ENCODE results near the gene CCT3. TPM values are rescaled to one million over a fixed set of nuclear protein-coding genes. Genes with fewer than 3 reads are reported as not detected.
A peak's percentile ranks its signal among the peaks of the same experiment; 100 is the strongest.

The CCT3 gene
- total RNA-seq, 1 donor from 2014 or later = 360 TPM

DNA sequence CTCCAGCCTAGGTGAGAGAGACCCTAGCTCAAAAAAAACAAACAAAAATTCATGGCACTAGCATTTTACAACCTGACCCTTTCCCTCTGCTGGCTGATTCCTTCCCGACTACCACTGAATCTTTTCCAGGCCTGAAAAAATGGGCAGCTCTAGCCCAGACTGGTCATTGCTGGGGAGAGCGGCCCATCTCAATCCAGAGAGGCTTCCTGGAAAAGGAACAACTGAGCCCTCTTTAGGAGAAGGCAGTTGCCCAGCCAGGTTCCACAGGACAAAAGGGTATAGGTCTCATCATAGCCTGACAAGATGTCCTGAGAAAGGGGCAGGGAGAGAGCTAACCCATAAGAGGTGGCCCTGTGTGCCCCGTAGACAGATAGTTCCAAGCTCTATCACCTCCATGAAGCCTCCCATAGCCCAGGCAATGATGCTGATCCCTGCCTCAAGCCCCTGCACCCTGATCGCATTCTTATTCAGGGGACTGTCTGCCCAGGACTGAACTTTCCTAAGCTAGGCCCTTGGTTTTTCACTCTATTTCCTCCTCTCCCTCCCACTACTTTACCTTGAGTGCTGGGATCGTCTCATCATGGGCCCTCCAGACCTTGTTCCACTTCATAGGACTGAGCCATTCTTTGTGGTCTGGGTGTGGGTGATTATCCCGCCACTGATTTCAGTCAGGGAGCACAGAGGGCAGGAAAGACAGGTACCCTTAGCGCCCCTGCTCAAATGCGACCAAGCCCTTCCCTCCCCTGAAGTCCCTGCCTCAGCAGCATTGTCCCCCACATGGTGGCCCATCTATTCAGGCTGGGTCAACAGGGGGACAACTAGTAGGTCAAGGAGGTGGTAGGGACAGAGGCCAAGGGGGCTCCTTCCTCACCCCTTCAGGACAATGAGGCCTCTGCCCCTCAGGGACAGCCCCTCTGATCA, 49.1 kb upstream of the CCT3 start:
- no peaks in the 10 kb centered on the region for H3K4me1 Mint-ChIP-seq (ENCODE audit: low read depth, unreplicated experiment)
- Histone ChIP-seq H3K4me2 (ENCODE audit: low read length) (no peak overlapping the region), H3K36me3 (ENCODE audit: insufficient read depth, low read length) (no peaks in the 10 kb centered on the region), H2AFZ (ENCODE audit: low read depth, low read length) (no peak overlapping the region), H3K4me1 (ENCODE audit: insufficient read depth, low read length) (peaks cover 3% of the 10 kb centered on the region), H3K9ac (ENCODE audit: low read length) (no peak overlapping the region), H3K79me2 (ENCODE audit: insufficient read depth, low read length) (no peaks in the 10 kb centered on the region), H3K4me3 (ENCODE audit: insufficient read depth, low read depth, low read length) (no peak overlapping the region), H3K27me3 (ENCODE audit: insufficient read depth, low read length) (peaks cover 26% of the 10 kb centered on the region), H3K27ac (ENCODE audit: low read depth, low read length) (no peak overlapping the region), H3K9me3 (ENCODE audit: insufficient read depth, low read depth, low read length) (no peaks in the 10 kb centered on the region), H4K20me1 (ENCODE audit: insufficient read depth, low read length) (no peaks in the 10 kb centered on the region)
- H3K9me3 Mint-ChIP-seq (ENCODE audit: unreplicated experiment) = no peaks in the 10 kb centered on the region
- no peak for TF ChIP-seq EZH2 (IDR thresholded peaks at IDR 0.05; ENCODE audit: insufficient read depth, low read length)
- TF ChIP-seq, protein P1, sequence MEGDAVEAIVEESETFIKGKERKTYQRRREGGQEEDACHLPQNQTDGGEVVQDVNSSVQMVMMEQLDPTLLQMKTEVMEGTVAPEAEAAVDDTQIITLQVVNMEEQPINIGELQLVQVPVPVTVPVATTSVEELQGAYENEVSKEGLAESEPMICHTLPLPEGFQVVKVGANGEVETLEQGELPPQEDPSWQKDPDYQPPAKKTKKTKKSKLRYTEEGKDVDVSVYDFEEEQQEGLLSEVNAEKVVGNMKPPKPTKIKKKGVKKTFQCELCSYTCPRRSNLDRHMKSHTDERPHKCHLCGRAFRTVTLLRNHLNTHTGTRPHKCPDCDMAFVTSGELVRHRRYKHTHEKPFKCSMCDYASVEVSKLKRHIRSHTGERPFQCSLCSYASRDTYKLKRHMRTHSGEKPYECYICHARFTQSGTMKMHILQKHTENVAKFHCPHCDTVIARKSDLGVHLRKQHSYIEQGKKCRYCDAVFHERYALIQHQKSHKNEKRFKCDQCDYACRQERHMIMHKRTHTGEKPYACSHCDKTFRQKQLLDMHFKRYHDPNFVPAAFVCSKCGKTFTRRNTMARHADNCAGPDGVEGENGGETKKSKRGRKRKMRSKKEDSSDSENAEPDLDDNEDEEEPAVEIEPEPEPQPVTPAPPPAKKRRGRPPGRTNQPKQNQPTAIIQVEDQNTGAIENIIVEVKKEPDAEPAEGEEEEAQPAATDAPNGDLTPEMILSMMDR (IDR thresholded peaks at IDR 0.05; ENCODE audit: insufficient read depth, low read depth, low read length) = no peak
- DNase-seq (ENCODE audit: low read depth) (no peak), FAIRE-seq (no peak)
- H3K27me3 Mint-ChIP-seq (ENCODE audit: low read depth, unreplicated experiment) = peaks cover 57% of the 10 kb centered on the region
- H3K36me3 Mint-ChIP-seq (ENCODE audit: low read depth, unreplicated experiment) = no peaks in the 10 kb centered on the region
- no peak overlapping the region for H3K27ac Mint-ChIP-seq (ENCODE audit: unreplicated experiment)
- H3K4me3 Mint-ChIP-seq (ENCODE audit: unreplicated experiment) = no peak overlapping the region

DNA sequence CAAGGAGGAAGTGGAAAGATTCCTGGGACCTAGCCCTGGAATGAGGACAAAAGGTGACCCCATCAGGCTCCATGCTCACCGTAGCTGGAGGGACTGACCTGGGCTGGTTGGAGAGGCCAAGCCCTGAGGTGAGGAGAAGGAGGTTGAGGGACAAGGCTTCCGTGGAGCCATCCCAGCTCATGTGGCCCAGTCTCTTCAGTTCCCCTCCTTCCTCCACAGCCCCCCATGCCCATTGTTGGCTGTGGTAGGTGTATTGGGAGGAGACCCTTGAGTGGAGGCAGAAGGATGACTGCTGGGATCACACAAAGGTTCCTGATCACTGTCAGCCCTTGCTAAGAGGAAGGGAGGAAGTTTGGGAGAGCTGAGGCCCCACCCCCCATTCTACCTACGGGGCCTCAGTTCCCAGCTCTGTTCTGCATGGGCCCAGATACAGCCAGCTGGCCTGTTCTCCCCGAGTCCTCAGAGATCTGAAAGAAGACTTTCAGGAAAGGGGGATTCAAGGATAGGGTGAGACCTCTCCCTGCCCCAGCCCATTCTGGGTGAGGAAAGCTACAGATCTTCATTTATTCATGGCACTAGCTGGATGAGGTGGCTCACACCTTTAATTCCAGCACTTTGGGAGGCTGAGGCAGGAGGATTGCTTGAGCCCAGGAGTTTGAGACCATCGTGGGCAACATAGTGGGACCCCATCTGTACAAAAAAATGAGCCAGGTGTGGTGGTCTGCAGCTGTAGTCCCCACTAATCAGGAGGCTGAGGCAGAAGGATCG, 48.2 kb upstream of the CCT3 start:
- FAIRE-seq = no peak

More for the DNA sequence above, 48.2 kb upstream of the CCT3 start:
- H3K4me1 ChIP-seq (ENCODE audit: insufficient read depth, low read length) = peaks cover 3% of the 10 kb centered on the region
- no peaks in the 10 kb centered on the region for H3K9me3 Mint-ChIP-seq (ENCODE audit: unreplicated experiment)
- no peaks in the 10 kb centered on the region for H3K79me2 ChIP-seq (ENCODE audit: insufficient read depth, low read length)
- no peak for DNase-seq (ENCODE audit: low read depth)
- H3K4me2 ChIP-seq (ENCODE audit: low read length) = no peak overlapping the region
- no peaks in the 10 kb centered on the region for H3K4me1 Mint-ChIP-seq (ENCODE audit: low read depth, unreplicated experiment)
- H3K27me3 Mint-ChIP-seq (ENCODE audit: low read depth, unreplicated experiment) = peaks cover 59% of the 10 kb centered on the region
- no peak overlapping the region for H3K27ac ChIP-seq (ENCODE audit: low read depth, low read length)
- H3K27me3 ChIP-seq (ENCODE audit: insufficient read depth, low read length) = peaks cover 23% of the 10 kb centered on the region
- H2AFZ ChIP-seq (ENCODE audit: low read depth, low read length) = peak overlapping the region; percentile 4
- H3K4me3 Mint-ChIP-seq (ENCODE audit: unreplicated experiment) = no peak overlapping the region
- H3K36me3 Mint-ChIP-seq (ENCODE audit: low read depth, unreplicated experiment) = no peaks in the 10 kb centered on the region
- H3K9ac ChIP-seq (ENCODE audit: low read length) = no peak overlapping the region
- no peaks in the 10 kb centered on the region for H4K20me1 ChIP-seq (ENCODE audit: insufficient read depth, low read length)
- H3K27ac Mint-ChIP-seq (ENCODE audit: unreplicated experiment) = no peak overlapping the region
- H3K36me3 ChIP-seq (ENCODE audit: insufficient read depth, low read length) = no peaks in the 10 kb centered on the region
- H3K9me3 ChIP-seq (ENCODE audit: insufficient read depth, low read depth, low read length) = no peaks in the 10 kb centered on the region
- no peak overlapping the region for H3K4me3 ChIP-seq (ENCODE audit: insufficient read depth, low read depth, low read length)
- TF ChIP-seq, protein P1 (IDR thresholded peaks at IDR 0.05; ENCODE audit: insufficient read depth, low read depth, low read length) = no peak
- no peak for TF ChIP-seq EZH2 (IDR thresholded peaks at IDR 0.05; ENCODE audit: insufficient read depth, low read length)

Measured in astrocyte (in vitro differentiated cells and primary cell).